ENCODE measurements around the gene ZPR1.
A peak's percentile ranks its signal among the peaks of the same experiment; 100 is the strongest.

The ZPR1 gene

GRCh38 chr11:116790167-116791001 is 2.6 kb upstream of the ZPR1 start:
- Histone ChIP-seq H3K9ac (ENCODE audit: low read length) (no peak overlapping the region), H3K27me3 (ENCODE audit: control insufficient read depth in 1 of 2, insufficient read depth in 2 of 2, low read length in 2 of 2) (no peaks in the 10 kb centered on the region), H3K27ac (ENCODE audit: low read depth, low read length) (no peak overlapping the region), H3K9me3 (ENCODE audit: low read length) (no peaks in the 10 kb centered on the region), H3K36me3 (ENCODE audit: insufficient read depth, low read length) (peaks cover 11% of the 10 kb centered on the region), H3K4me3 (ENCODE audit: low read depth in 1 of 2, low read length in 2 of 2) (no peak overlapping the region), H3K4me1 (ENCODE audit: insufficient read depth, low read length) (peaks cover 20% of the 10 kb centered on the region)

- no peak overlapping the region for H3K27ac ChIP-seq (ENCODE audit: low read depth, low read length)
- no peaks in the 10 kb centered on the region for H3K9me3 ChIP-seq (ENCODE audit: low read length)
- no peak overlapping the region for H3K4me3 ChIP-seq (ENCODE audit: low read depth in 1 of 2, low read length in 2 of 2)
- H3K4me1 ChIP-seq (ENCODE audit: insufficient read depth, low read length) = peaks cover 20% of the 10 kb centered on the region
- H3K27me3 ChIP-seq (ENCODE audit: control insufficient read depth in 1 of 2, insufficient read depth in 2 of 2, low read length in 2 of 2) = no peaks in the 10 kb centered on the region
- peaks cover 25% of the 10 kb centered on the region for H3K36me3 ChIP-seq (ENCODE audit: insufficient read depth, low read length)
- H3K9ac ChIP-seq (ENCODE audit: low read length) = no peak overlapping the region
These were observed 1.2 kb upstream of the ZPR1 start for GRCh38 chr11:116788975-116789374.

- Histone ChIP-seq H3K27ac (ENCODE audit: low read depth, low read length) (peak overlapping the region; percentile 78), H3K27me3 (ENCODE audit: control insufficient read depth in 1 of 2, insufficient read depth in 2 of 2, low read length in 2 of 2) (no peaks in the 10 kb centered on the region), H3K36me3 (ENCODE audit: insufficient read depth, low read length) (peaks cover 29% of the 10 kb centered on the region), H3K9ac (ENCODE audit: low read length) (peak overlapping the region; percentile 34), H3K4me1 (ENCODE audit: insufficient read depth, low read length) (peaks cover 20% of the 10 kb centered on the region), H3K4me3 (ENCODE audit: low read depth in 1 of 2, low read length in 2 of 2) (peak overlapping the region; percentile 73 to 82), H3K9me3 (ENCODE audit: low read length) (no peaks in the 10 kb centered on the region)
These were observed 711 bp upstream of the ZPR1 start for GRCh38 chr11:116788534-116788933.

GRCh38 chr11:116787436-116787785 is 412 bp downstream of the ZPR1 start:
- H3K9ac ChIP-seq (ENCODE audit: low read length) = peak overlapping the region; percentile 34
- H3K27ac ChIP-seq (ENCODE audit: low read depth, low read length) = peak overlapping the region; percentile 78
- H3K4me3 ChIP-seq (ENCODE audit: low read depth in 1 of 2, low read length in 2 of 2) = peak overlapping the region; percentile 73 to 82
- H3K9me3 ChIP-seq (ENCODE audit: low read length) = no peaks in the 10 kb centered on the region
- peaks cover 20% of the 10 kb centered on the region for H3K4me1 ChIP-seq (ENCODE audit: insufficient read depth, low read length)
- peaks cover 40% of the 10 kb centered on the region for H3K36me3 ChIP-seq (ENCODE audit: insufficient read depth, low read length)
- no peaks in the 10 kb centered on the region for H3K27me3 ChIP-seq (ENCODE audit: control insufficient read depth in 1 of 2, insufficient read depth in 2 of 2, low read length in 2 of 2)

- no peaks in the 10 kb centered on the region for H3K27me3 ChIP-seq (ENCODE audit: control insufficient read depth in 1 of 2, insufficient read depth in 2 of 2, low read length in 2 of 2)
- H3K4me3 ChIP-seq (ENCODE audit: low read depth in 1 of 2, low read length in 2 of 2) = peak overlapping the region; percentile 73 to 82
- peaks cover 43% of the 10 kb centered on the region for H3K36me3 ChIP-seq (ENCODE audit: insufficient read depth, low read length)
- H3K27ac ChIP-seq (ENCODE audit: low read depth, low read length) = peak overlapping the region; percentile 78
- H3K9me3 ChIP-seq (ENCODE audit: low read length) = no peaks in the 10 kb centered on the region
- H3K9ac ChIP-seq (ENCODE audit: low read length) = peak overlapping the region; percentile 34
- peaks cover 20% of the 10 kb centered on the region for H3K4me1 ChIP-seq (ENCODE audit: insufficient read depth, low read length)
These were observed 857 bp downstream of the ZPR1 start for GRCh38 chr11:116786966-116787365.

- no peak overlapping the region for H3K9ac ChIP-seq (ENCODE audit: low read length)
- peaks cover 20% of the 10 kb centered on the region for H3K4me1 ChIP-seq (ENCODE audit: insufficient read depth, low read length)
- H3K27me3 ChIP-seq (ENCODE audit: control insufficient read depth in 1 of 2, insufficient read depth in 2 of 2, low read length in 2 of 2) = no peaks in the 10 kb centered on the region
- peaks cover 45% of the 10 kb centered on the region for H3K36me3 ChIP-seq (ENCODE audit: insufficient read depth, low read length)
- no peak overlapping the region for H3K4me3 ChIP-seq (ENCODE audit: low read depth in 1 of 2, low read length in 2 of 2)
- no peaks in the 10 kb centered on the region for H3K9me3 ChIP-seq (ENCODE audit: low read length)
- no peak overlapping the region for H3K27ac ChIP-seq (ENCODE audit: low read depth, low read length)
These were observed 1.5 kb downstream of the ZPR1 start for GRCh38 chr11:116786326-116786725.

GRCh38 chr11:116782728-116783127 is 5.1 kb downstream of the ZPR1 start:
- Histone ChIP-seq H3K9me3 (ENCODE audit: low read length) (no peaks in the 10 kb centered on the region), H3K9ac (ENCODE audit: low read length) (no peak overlapping the region), H3K36me3 (ENCODE audit: insufficient read depth, low read length) (peaks cover 70% of the 10 kb centered on the region), H3K4me1 (ENCODE audit: insufficient read depth, low read length) (peaks cover 13% of the 10 kb centered on the region), H3K27ac (ENCODE audit: low read depth, low read length) (no peak overlapping the region), H3K27me3 (ENCODE audit: control insufficient read depth in 1 of 2, insufficient read depth in 2 of 2, low read length in 2 of 2) (no peaks in the 10 kb centered on the region), H3K4me3 (ENCODE audit: low read depth in 1 of 2, low read length in 2 of 2) (no peak overlapping the region)

- H3K27ac ChIP-seq (ENCODE audit: low read depth, low read length) = no peak overlapping the region
- peaks cover 50% of the 10 kb centered on the region for H3K36me3 ChIP-seq (ENCODE audit: insufficient read depth, low read length)
- H3K4me3 ChIP-seq (ENCODE audit: low read depth in 1 of 2, low read length in 2 of 2) = no peak overlapping the region
- no peaks in the 10 kb centered on the region for H3K27me3 ChIP-seq (ENCODE audit: control insufficient read depth in 1 of 2, insufficient read depth in 2 of 2, low read length in 2 of 2)
- no peak overlapping the region for H3K9ac ChIP-seq (ENCODE audit: low read length)
- H3K9me3 ChIP-seq (ENCODE audit: low read length) = no peaks in the 10 kb centered on the region
- H3K4me1 ChIP-seq (ENCODE audit: insufficient read depth, low read length) = peaks cover 3% of the 10 kb centered on the region
These were observed 9.3 kb downstream of the ZPR1 start for GRCh38 chr11:116778556-116778955.

GRCh38 chr11:116777056-116777455 is 10.8 kb downstream of the ZPR1 start:
- Histone ChIP-seq H3K27me3 (ENCODE audit: control insufficient read depth in 1 of 2, insufficient read depth in 2 of 2, low read length in 2 of 2) (no peaks in the 10 kb centered on the region), H3K9me3 (ENCODE audit: low read length) (no peaks in the 10 kb centered on the region), H3K36me3 (ENCODE audit: insufficient read depth, low read length) (peaks cover 37% of the 10 kb centered on the region), H3K27ac (ENCODE audit: low read depth, low read length) (no peak overlapping the region), H3K4me1 (ENCODE audit: insufficient read depth, low read length) (peaks cover 9% of the 10 kb centered on the region), H3K4me3 (ENCODE audit: low read depth in 1 of 2, low read length in 2 of 2) (no peak overlapping the region), H3K9ac (ENCODE audit: low read length) (no peak overlapping the region)

GRCh38 chr11:116776522-116776984 is 11.3 kb downstream of the ZPR1 start:
- Histone ChIP-seq H3K27me3 (ENCODE audit: control insufficient read depth in 1 of 2, insufficient read depth in 2 of 2, low read length in 2 of 2) (no peaks in the 10 kb centered on the region), H3K4me1 (ENCODE audit: insufficient read depth, low read length) (peaks cover 14% of the 10 kb centered on the region), H3K36me3 (ENCODE audit: insufficient read depth, low read length) (peaks cover 34% of the 10 kb centered on the region), H3K9me3 (ENCODE audit: low read length) (no peaks in the 10 kb centered on the region), H3K4me3 (ENCODE audit: low read depth in 1 of 2, low read length in 2 of 2) (no peak overlapping the region), H3K9ac (ENCODE audit: low read length) (no peak overlapping the region), H3K27ac (ENCODE audit: low read depth, low read length) (no peak overlapping the region)

GRCh38 chr11:116775975-116776374 is 11.8 kb downstream of the ZPR1 start:
- H3K9ac ChIP-seq (ENCODE audit: low read length) = no peak overlapping the region
- H3K27ac ChIP-seq (ENCODE audit: low read depth, low read length) = no peak overlapping the region
- peaks cover 34% of the 10 kb centered on the region for H3K36me3 ChIP-seq (ENCODE audit: insufficient read depth, low read length)

GRCh38 chr11:116774661-116775060 is 13.2 kb downstream of the ZPR1 start:
- Histone ChIP-seq H3K27me3 (ENCODE audit: control insufficient read depth in 1 of 2, insufficient read depth in 2 of 2, low read length in 2 of 2) (no peaks in the 10 kb centered on the region), H3K4me3 (ENCODE audit: low read depth in 1 of 2, low read length in 2 of 2) (no peak overlapping the region), H3K27ac (ENCODE audit: low read depth, low read length) (no peak overlapping the region), H3K9ac (ENCODE audit: low read length) (no peak overlapping the region), H3K4me1 (ENCODE audit: insufficient read depth, low read length) (peaks cover 23% of the 10 kb centered on the region), H3K9me3 (ENCODE audit: low read length) (no peaks in the 10 kb centered on the region), H3K36me3 (ENCODE audit: insufficient read depth, low read length) (peaks cover 28% of the 10 kb centered on the region)

More at GRCh38 chr11:116775975-116776374, 11.8 kb downstream of the ZPR1 start:
- Histone ChIP-seq H3K9me3 (ENCODE audit: low read length) (no peaks in the 10 kb centered on the region), H3K4me1 (ENCODE audit: insufficient read depth, low read length) (peaks cover 19% of the 10 kb centered on the region), H3K27me3 (ENCODE audit: control insufficient read depth in 1 of 2, insufficient read depth in 2 of 2, low read length in 2 of 2) (no peaks in the 10 kb centered on the region), H3K4me3 (ENCODE audit: low read depth in 1 of 2, low read length in 2 of 2) (no peak overlapping the region)

Measured in muscle layer of colon (tissue), 2 donors.